Tibial nerve (tissue), 4 donors: Measurements from ENCODE around the gene RNF126.

Source experiments
- CTCF ChIP-seq, 5 experiments: fragments of 200-600 bp in 3 of 5; fragments of 450-650 bp in 2 of 5; sonication (generic) in 3 of 5; IDR thresholded peaks; one replicate each; pipeline ENCODE4 v1.5.1; 2016 to 2019; ENCODE audit warnings: antibody characterized with exemption in 5 of 5, mild to moderate bottlenecking in 3 of 5, moderate library complexity in 2 of 5
- EP300 ChIP-seq, 2 donors: sonication (generic); formaldehyde crosslinking; IDR thresholded peaks; one replicate each; pipeline ENCODE4 v1.6.1; 2017; ENCODE audit warnings: antibody characterized with exemption in 2 of 2, mild to moderate bottlenecking in 1 of 2

GRCh38 chr19:613732-614567, 49.1 kb downstream of the RNF126 start:
- TF ChIP-seq EP300 (IDR thresholded peaks at IDR 0.05) = no peak
- TF ChIP-seq CTCF (IDR thresholded peaks at IDR 0.05) = no peak
